GM19468 (cell line): ENCODE data around the gene SVIL.
"Not testable (repeated sequence)": the region's sequence is repeated elsewhere in the genome, so short reads cannot be mapped to it uniquely, and the experiment has no call there.

Experiments used
- ATAC-seq: cut with Tn5 transposase; IDR thresholded peaks from one replicate; pipeline ENCODE4 v1.9.1; 2021; ENCODE audit warnings: mild to moderate bottlenecking, moderate library complexity, moderate number of reproducible peaks; ENCODE audit not compliant: unreplicated experiment; ENCODE audit errors: extremely low read depth

The SVIL gene

GRCh38 chr10:29473406-29474100 is 161.2 kb downstream of the SVIL start:
- no peak for ATAC-seq

GRCh38 chr10:29473087-29473356 is 161.7 kb downstream of the SVIL start:
- ATAC-seq = no peak

- ATAC-seq = no peak
Observed at GRCh38 chr10:29472301-29473086, 162.3 kb downstream of the SVIL start.

- ATAC-seq = no peak
Observed at GRCh38 chr10:29471544-29471859, 163.3 kb downstream of the SVIL start.

GRCh38 chr10:29470843-29471543 is 163.8 kb downstream of the SVIL start:
- no peak for ATAC-seq

- ATAC-seq = no peak
Observed at GRCh38 chr10:29470355-29470705, 164.4 kb downstream of the SVIL start.

GRCh38 chr10:29469481-29470354 is 165.1 kb downstream of the SVIL start:
- no peak for ATAC-seq

- ATAC-seq = no peak
Observed at GRCh38 chr10:29465384-29465783, 169.4 kb downstream of the SVIL start.

- not testable (repeated sequence) for ATAC-seq
Observed at GRCh38 chr10:29464671-29465171, 170.1 kb downstream of the SVIL start.

GRCh38 chr10:29461042-29461441 is 173.7 kb downstream of the SVIL start:
- ATAC-seq = no peak

GRCh38 chr10:29458190-29458589 is 176.6 kb downstream of the SVIL start:
- ATAC-seq = not testable (repeated sequence)

GRCh38 chr10:29455095-29455494 is 179.7 kb downstream of the SVIL start:
- no peak for ATAC-seq

- no peak for ATAC-seq
Observed at GRCh38 chr10:29454250-29454649, 180.5 kb downstream of the SVIL start.

- ATAC-seq = no peak
Observed at GRCh38 chr10:29452546-29452945, 182.2 kb downstream of the SVIL start.

GRCh38 chr10:29451946-29452345 is 182.8 kb downstream of the SVIL start:
- no peak for ATAC-seq

GRCh38 chr10:29450405-29450804 is 184.4 kb downstream of the SVIL start:
- ATAC-seq = no peak

GRCh38 chr10:29448756-29449592 is 185.8 kb downstream of the SVIL start:
- ATAC-seq = not testable (repeated sequence)

- no peak for ATAC-seq
Observed at GRCh38 chr10:29448125-29448524, 186.6 kb downstream of the SVIL start.

GRCh38 chr10:29446327-29446726 is 188.4 kb downstream of the SVIL start:
- no peak for ATAC-seq
